Measurements from ENCODE around the gene ABCA3.

ABCA3 gene

GRCh38 chr16:2235234-2235651 is 105.3 kb downstream of the ABCA3 start:
- no peak for DNase-seq (ENCODE audit: low read depth)

DNA sequence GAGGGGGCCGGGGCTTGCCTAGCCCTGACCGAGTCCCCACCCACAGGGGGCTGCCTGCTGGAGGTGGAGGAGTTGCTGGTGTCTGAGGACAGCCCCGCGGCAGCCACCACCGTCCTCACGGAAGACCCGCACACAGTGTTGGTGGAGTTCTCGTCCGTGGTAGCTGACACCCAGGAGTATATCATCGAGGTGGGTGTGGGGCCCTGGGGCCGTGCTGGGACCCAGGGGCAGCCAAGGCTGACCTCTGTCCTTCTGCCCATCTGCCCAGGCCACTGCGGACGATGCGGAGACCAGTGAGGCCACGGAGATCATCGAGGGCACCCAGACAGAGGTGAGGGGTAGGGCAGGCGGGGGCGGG is 105.7 kb downstream of the ABCA3 start:
- no peak for DNase-seq (ENCODE audit: low read depth)

DNA sequence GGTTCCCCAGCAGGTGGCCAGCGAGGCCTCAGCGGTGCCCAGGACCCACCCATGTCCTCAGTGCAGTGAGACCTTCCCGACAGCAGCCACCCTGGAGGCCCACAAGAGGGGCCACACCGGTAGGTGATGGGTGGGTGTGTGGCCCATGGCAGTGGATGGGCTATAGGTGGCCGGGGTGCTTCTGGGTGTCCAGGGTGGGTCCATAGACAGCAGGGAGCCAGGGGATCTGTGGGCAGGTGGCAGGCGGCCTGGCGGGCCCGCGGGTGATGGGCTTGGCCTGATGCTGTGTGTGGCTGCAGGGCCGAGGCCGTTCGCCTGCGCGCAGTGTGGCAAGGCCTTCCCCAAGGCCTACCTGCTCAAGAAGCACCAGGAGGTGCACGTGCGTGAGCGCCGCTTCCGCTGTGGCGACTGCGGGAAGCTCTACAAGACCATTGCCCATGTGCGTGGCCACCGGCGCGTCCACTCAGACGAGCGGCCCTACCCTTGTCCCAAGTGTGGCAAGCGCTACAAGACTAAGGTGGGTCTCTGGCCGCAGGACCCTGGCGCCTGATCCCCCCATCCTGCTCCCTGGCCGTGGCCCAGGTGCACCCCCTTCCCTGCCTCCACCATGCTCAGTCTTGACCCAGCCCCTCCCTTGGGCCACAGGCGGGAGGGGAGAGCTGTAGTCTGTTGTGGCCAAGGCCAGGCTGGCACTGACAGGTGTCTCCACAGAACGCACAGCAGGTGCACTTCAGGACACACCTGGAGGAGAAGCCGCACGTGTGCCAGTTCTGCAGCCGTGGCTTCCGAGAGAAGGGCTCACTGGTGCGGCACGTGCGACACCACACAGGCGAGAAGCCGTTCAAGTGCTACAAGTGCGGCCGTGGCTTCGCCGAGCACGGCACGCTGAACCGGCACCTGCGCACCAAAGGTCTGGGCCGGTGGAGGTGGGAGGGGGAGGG is 106.4 kb downstream of the ABCA3 start:
- no peak for DNase-seq (ENCODE audit: low read depth)

DNA sequence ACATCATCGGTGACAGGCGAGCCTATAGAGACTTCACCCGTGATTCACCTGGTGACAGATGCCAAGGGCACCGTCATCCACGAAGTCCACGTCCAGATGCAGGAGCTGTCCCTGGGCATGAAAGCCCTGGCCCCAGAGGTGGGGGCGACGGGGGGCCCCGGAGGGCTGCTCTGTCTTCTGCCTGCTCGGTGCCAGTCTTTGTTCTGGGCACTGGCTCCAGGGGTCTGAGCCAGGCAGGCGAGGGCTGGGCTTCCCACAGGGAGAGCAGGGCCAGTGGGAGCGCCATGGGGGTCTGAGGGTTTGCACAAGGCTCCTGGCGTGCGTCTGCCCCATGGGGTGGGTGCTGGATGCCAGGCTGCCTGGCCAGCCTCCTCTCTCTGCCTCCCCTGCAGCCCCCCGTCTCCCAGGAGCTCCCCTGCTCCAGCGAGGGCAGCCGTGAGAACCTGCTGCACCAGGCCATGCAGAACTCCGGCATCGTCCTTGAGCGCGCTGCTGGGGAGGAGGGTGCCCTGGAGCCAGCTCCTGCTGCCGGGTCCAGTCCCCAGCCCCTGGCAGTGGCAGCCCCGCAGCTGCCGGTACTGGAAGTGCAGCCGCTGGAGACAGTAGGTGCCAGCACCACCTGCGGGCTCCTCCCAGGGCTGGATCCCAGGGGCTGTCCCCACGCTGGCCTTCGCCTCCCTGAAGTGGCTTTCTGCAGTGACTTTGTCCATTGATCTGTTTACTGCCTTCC is 107.3 kb downstream of the ABCA3 start:
- DNase-seq (ENCODE audit: low read depth), result no peak

DNA sequence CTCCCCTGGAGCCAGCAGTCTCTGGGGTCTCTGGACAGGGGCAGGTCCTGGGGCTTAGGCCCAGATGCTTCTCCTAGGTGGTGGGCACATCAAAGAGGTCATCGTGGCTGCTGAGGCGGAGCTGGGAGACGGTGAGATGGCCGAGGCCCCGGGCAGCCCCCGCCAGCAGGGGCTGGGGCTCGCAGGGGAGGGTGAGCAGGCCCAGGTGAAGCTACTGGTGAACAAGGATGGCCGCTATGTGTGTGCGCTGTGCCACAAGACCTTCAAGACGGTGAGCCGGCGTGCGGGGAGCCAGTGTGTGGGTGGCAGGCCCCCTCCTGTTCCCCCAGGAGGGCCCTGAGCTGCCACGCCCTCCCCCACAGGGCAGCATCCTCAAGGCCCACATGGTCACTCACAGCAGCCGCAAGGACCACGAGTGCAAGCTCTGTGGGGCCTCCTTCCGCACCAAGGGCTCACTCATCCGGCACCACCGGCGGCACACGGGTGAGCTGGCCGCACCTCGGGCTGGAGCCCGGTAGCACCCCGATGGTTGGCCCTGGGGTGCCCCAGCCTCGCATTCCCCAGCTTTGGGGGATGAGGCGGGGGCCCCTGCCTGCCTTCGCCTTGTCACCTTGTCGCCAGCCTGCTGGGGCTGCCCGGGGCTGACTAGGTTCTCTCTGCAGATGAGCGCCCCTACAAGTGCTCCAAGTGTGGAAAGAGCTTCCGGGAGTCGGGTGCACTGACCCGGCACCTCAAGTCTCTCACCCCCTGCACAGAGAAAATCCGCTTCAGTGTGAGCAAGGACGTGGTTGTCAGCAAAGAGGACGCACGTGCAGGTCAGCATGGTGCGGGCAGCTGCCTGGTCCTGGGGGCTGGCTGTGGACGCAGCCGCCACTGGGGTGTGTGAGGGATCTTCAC is 108.2 kb downstream of the ABCA3 start:
- no peak for DNase-seq (ENCODE audit: low read depth)

DNA sequence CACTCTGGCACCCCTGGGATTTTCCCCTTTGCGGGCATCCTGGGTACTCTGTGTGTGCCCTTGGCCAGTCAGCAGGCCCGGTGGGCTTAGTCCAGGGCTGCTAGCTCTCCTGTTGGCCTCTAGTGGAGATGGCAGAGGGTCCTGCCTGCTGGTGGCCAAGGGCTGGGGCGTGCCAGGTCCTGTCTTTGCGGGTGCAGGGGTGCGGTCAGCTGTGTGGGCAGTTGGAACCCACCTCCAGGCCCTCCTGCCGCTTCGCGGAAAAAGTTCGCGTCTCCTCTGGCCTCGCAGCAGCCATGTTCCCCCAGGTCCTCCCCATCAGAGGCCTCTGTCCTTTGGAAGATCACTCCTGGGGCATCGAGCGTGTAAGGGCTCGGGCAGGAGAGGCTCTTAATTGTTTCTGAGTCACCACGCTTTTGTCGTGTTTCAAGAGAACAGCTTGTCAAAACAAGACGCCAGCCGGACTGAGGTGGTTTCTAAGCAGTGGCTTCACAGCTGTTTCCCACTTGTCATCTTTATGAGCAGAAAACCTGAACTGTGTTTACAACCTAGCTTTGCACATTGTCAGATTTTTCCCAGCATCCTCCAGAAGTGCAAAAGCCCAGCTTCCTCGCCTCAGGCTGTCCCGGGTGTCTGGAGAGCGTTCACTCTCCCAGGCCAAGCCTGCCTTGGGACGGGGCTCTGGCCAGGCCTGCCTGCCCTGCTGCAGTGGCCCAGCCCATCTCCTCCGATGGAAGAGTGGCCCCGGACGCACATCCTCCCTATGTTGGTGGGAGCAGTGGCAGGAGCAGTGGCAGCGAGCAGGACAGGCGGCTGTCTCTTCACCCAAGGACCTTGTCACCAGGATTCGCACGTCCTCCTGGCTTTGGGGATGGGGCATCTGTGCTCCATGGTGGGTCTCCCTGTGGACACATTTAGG is 109.3 kb downstream of the ABCA3 start:
- DNase-seq (ENCODE audit: low read depth), result no peak

GRCh38 chr16:2230376-2230775 is 110.2 kb downstream of the ABCA3 start:
- DNase-seq (ENCODE audit: low read depth), result no peak

- DNase-seq (ENCODE audit: low read depth), result no peak
These were observed 110.8 kb downstream of the ABCA3 start for GRCh38 chr16:2229632-2230250.

GRCh38 chr16:2229091-2229490 is 111.4 kb downstream of the ABCA3 start:
- no peak for DNase-seq (ENCODE audit: low read depth)

DNA sequence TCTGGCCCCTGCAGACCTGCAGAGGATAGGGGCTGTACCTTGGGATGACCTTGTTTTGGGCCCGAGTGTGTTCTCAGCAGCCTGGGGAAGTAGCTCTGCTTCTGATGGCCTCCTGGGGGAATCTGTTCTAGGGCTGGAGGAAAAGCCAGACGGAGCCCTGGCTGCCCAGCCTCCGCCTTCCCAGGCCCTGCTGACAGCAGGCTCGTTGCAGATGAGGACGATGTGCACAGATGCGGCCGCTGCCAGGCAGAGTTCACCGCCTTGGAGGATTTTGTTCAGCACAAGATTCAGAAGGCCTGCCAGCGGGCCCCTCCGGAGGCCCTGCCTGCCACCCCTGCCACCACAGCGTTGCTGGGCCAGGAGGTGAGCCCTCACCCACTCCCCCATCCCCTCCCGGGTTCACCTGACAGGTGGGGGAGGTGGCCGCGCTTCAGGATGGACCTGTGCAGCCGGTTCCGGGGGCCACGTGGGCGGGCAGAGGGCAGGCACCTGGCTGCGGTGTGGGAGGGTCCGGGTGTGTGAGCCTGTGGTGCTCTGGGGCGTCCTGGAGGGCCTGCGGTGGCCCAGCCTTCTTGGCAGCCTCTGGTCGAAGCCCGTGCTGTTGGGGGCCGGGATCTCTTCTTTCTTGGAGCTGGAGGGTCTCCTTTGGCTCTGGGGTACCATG is 112.2 kb downstream of the ABCA3 start:
- DNase-seq (ENCODE audit: low read depth), result no peak

DNA sequence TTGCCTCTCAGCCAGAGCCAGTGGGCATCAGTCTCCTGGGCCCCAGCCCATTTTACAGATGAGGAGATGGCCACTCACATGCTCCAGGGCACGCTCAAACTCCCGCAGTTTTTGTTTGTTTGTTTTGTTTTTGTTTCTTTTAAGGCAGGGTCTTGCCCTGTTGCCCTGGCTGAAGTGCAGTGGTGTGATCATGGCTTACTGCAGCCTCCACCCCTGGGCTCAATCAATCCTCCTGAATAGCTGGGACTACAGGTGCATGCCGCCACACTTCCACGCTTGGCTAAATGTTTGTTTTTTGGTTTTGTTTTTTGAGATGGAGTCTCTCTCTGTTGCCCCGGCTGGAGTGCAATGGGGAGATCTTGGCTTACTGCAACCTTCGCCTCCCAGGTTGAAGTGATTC is 113.6 kb downstream of the ABCA3 start:
- DNase-seq (ENCODE audit: low read depth), result no peak

DNA sequence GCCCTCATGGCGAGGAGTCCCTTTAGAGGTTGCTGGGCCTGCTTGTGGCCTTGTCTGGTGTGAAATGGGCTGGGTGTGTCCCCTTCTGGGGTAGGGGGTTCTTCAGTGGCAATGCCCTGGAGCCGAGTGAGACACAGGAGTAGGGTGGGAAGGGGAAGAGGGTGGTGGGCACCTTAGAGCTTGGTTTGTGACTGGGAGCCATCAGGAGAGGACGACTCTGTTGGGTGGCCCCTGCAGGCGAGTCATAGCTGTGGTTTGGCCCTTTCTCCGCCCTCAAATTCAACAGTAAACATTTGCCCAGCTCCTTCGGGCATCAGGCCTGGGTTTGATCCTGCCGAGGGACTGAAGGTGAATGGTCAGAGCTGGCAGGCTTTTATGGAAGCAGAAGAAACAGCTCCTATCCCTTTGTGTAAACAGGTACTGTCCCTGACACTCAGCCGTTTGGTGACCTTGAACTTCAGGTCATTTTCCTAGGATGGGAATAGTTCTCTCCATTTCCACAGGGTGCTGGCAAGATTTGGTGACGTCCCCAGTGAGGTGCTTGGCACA is 114.2 kb downstream of the ABCA3 start:
- DNase-seq (ENCODE audit: low read depth), result no peak
